NCI-H226 (cell line): ENCODE measurements around the gene FLNB.

Source experiments
- DNase-seq: peaks from one replicate; pipeline ENCODE4 v3.0.0-alpha.2; 2015

FLNB gene

DNA sequence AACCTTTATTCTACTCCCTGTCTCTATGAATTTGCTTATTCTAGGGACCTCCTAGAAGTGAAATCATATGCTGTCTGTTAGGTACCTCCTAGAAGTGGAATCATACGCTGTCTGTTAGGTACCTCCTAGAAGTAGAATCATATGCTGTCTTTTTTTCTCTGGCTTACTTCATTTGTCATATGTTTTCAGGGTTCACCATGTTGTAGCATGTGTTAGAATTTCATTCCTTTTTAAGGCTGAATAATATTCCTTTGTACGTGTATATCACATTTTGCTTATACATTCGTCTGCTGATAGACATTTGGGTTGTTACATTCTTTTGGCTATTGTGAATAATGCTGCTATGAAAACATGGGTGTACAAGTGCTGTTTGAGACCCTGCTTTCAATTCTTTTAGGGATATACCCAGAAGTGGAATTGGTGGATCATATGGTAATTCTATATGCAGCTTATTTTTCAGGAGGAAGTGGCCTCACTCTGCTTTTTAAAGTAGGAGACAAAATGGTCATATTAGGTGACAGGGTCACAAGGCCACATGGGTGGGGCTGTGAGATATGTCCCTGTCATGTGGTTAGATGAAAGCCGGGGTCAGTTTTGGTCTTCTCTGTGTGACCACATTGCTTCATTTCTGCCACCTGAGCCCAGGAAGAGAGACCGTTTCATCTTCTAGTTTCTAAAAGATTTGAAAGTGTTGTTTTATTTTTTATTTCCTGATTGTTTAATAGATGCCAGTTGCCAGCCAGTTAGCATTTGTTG is 76.7 kb downstream of the FLNB start:
- DNase-seq, result no peak

DNA sequence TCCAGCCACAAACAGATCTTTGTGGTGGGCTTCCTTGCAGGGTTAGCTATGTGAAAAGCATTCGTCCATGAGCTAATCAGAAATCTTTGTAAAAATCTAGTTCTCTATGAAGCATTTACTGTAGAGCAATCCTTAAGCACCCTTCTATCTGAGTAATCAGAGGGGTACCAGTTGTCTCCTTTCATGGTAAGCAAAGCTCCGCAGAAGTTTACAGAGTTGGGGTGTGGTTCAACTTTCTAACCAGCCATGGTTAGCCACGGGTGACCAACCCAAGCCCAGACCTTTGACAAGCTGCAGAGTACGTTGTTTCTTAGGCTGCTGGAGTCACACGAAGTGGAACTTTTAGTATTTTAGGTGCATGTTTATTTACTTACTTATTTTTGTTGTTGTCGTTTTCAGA is 77.4 kb downstream of the FLNB start:
- DNase-seq, result no peak

DNA sequence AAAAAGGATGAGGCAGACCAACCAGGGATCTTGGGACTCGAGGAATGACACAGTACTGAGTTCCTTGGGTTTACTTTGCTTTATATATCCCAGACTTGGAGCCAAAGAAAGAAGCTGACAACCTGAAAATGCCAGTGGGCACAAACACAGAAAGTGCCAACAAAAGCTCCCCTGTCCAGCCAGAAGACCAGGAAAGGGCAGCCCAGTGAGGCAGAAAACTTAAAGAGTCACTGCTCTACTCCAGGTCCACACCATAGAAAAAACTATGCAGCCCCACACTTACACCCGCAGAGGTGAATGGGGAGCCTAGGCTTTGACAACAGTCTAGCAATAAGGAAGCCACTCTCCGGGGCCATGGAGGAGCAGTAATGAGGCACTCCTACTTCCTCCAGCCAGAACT is 80.3 kb downstream of the FLNB start:
- DNase-seq, result no peak

DNA sequence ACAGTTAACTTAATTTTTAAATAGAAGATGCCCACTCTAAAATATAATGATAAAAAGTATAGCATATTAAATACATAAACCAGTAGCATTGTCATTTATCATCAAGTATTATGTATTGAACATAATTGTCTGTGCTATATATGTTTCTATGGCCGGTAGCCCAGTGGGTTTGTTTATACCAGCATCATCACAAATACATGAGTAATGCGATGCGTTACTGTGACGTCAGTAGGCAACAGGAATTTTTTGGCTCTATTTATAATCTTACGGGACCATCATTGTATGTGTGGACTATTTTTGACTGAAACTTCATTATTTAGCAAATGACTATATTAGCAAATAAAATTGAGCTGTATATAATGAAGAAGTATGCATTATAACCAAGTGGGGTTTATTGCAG is 82.1 kb downstream of the FLNB start:
- no peak for DNase-seq

DNA sequence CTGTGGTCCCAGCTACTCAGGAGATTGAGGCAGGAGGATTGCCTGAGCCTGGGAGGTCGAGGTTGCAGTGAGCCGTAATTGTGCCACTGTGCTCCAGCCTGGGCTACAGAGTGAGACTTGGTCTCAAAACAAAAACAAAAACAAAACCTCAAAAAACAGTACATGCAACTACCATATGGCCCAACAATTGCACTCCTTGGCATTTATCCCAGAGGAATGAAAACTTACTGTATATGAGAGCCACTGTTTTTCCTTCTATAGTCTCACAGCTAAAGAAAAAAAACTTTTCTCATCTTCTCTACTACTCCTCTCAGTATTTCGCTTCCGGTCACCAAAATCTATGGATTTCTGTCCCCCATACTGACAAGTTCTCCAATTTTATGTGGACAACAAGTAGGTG is 84.3 kb downstream of the FLNB start:
- DNase-seq, result no peak

DNA sequence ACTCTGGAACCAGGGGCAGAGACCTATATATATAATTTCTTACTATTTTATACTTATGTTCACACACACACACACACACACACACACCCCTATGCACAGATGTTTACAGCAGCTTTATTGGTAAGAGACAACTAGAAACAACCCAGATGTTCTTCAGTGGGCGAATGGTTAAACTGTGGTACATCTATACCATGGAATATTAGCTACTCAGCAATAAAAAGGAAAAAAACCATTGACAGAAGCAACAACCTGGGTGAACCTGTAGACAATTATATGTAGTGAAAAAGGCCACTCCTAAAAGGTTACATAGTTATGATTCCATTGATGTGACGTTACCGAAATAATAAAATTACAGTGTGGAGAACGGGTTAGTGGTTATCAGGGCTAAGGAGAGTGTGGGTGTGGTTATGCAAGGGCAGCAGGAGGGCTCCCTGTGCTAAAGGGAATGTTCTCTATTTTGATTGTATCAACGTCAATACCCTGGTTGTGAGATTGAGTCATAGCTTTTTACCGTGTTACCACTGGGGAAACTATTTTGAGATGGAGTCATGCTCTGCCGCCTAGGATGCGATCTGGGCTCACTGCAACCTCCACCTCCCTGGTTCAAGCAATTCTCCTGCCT is 85.5 kb downstream of the FLNB start:
- peak; percentile 98 for DNase-seq

DNA sequence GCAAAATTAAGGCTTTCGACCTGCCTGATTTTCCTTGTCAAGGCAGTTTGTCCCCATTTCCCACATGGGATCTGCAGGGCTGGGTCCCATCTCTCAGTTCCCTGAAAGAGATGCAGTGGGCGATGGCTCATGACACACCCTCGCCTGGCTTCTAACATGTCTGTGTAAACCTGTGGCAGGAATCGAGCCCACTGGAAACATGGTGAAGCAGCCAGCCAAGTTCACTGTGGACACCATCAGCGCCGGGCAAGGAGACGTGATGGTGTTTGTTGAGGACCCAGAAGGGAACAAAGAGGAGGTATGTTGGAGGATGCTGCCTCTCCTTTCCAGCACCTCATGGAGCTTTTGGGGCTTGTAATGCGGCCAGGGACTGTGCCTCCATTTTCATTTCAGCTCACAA is 86.4 kb downstream of the FLNB start:
- DNase-seq, result no peak

DNA sequence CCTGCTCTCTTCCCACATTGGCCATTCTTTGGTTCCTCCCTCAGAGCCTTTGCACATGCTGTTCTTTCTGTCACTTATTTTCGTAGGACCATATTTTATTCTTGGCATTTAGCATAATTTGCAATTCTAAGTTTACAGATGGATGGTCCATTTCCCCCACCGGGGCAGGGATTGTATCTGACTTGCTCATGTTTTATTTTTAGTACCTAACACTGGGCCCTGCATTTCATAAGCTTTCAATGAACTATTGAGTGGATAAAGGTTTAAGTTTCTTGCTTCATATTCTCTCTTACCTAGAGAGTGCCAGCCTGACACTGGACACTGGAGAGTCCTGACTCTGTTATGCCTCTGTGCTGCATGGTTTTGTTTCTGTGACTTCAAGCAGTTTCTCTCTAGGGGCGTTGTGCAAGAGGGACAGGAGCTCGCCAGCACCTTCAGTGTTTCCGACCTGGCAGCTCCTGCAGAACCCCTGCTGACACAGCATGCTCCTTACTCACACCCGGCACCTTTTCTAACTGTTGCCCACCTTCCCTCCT is 87.4 kb downstream of the FLNB start:
- no peak for DNase-seq

DNA sequence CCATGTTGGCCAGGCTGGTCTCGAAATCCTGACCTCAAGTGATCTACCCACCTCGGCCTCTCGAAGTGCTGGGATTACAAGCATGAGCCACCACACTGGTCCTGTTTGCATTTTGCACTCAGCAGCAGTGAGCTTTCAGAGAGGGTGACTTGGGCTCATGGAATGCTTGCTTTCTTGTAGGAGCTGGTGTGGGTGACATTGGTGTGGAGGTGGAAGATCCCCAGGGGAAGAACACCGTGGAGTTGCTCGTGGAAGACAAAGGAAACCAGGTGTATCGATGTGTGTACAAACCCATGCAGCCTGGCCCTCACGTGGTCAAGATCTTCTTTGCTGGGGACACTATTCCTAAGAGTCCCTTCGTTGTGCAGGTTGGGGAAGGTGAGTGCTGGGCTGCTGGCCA is 90.3 kb downstream of the FLNB start:
- no peak for DNase-seq

DNA sequence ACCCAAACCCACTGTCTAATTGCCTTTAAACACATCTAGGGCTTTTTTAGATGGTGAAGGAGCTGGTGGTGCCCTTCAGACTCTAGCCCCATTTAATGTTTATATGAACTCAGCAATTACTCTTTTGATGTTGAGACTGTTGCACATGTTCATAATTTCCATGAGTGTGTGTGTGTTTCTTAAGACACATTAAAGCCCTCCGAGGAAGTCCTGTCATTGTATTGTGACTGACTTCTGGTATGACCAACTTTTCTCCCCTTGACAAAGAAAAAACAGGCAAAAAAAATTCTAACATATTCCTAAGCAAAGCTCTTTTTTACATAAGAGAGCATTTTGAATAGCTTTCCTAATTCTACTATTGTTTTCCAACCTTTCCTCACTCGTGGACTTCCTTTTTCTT is 91.6 kb downstream of the FLNB start:
- DNase-seq, result no peak

DNA sequence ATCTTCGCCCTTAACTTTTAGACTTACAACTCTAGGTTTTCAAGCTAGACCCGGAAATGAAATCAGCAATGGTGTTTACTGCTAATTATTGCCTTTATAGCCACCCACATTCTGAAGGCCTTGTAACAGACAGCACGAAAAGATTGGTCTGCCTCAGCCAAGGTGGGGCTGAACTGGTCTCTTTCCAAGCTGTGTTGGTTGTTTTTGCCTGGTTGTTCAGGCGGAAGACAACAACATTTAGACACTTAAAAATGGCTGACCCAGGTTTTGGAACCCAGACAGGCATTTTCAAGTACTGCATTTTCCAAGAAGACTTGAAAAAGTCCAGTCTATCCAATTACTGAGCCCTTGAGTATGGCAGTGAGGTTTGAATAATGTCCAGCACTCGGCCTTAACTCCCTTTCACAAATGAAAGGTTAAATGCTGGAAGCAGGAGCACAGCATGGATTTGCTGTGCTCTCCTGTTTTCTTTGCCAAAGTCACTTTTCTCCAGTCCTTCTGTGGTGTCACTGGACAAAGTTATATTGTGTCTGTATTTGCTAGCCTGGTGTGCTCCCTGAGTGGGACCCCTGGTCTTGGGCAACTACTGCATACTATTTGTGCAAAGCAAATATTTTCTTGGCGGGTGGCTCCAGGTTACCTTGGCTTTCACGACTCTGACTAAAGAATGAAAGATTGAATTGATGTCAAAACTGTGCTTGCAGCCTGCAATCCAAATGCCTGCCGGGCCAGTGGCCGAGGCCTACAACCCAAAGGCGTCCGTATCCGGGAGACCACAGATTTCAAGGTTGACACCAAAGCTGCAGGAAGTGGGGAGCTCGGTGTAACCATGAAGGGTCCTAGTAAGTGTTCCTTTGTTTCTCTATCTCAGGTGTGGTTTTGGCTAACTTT is 93.5 kb downstream of the FLNB start:
- no peak for DNase-seq

DNA sequence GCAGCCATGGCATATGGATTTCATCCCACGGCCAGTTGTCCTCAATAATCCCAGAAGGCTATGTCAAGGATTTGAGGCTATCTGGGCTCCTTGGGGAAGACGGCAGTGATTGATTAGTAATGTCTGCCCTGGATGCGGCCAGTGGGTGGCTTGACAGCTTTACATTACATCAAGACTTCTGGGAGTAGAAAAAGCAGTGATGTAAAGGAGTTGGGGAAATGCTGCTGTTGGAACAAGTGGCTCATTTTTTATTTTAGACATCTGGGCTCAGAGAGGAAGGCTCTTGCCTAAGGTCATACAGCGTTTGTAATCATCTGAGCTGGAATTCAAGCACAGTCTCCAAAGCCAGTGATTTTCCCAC is 94.1 kb downstream of the FLNB start:
- no peak for DNase-seq

DNA sequence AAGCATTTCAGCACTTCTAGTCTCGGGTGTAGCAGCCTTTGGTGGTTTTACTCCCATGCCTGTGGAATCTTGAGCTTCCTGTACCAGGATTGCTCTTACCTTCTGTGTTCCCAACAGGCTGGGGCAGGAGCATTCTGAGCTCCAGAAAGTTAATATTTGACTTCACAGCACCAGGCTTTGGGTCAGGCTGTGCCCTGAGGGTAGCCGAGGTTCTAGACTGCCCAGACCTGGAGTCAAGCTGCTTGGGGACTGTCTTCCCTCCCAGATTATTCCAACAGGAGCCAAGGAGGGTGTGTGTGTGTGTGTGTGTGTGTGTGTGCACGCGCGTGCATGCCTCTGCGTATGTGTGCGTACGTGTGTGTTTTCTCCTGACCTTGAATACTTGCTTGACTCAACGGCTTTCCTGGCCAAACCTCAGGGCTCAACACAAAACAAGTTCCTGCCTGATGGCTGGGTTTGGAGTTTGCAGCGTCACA is 94.8 kb downstream of the FLNB start:
- no peak for DNase-seq

DNA sequence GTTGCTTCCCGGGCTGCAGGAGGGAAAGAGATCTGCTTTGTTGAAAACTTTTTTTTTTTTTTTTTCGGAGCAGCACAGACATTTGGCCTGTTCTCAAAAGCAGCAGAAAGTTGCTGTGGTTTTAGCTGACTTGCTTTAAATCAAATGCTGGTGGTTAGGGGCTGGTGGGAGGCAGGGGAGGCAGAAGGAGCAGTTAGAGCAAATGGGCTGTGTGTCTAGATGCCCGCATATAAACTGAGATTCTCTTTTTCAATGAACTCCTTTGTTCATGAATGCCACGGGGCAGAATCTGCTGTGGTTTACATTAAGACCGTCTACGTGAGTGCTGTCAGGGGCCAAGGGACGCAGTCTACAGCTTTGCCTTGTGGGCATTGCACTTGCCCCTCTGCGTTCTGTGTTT is 95.9 kb downstream of the FLNB start:
- no peak for DNase-seq

DNA sequence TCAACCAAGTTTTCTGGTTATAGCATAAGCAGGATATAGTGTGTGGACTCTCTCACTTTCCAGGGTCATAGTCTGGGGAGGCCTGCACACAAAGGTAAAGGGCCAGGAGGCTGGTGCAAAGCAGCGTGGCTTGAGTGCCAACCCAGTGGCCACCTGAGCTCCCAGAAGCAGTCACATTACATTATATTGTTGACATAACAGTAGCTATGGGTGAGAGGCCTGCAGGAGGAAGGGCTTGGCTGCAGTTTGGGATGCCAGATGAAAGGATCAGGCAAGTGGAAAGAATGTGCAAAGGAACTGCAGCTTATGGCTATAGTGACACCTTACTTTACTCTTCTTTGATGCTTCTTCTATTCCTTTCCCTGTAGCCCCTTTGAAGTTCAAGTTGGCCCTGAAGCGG is 96.5 kb downstream of the FLNB start:
- no peak for DNase-seq

DNA sequence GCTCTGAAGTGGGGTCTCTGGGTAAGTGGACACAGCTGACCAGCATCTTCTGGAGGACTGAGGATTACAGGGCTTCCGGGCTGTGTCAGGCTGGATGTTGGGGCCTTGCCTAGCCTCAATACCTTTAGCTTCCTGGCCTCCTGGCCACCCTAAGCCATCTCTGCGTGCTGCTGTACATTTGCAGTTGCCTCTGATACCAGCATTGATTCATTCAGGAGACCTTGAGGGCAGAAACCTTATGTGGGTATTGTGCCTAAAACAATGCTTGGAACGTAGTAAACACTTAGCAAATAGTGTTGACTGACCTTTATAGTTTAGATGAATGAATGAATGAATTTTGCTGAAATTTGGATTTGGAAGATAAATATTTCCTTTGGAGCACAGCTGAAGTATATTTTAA is 97.0 kb downstream of the FLNB start:
- DNase-seq, result no peak

DNA sequence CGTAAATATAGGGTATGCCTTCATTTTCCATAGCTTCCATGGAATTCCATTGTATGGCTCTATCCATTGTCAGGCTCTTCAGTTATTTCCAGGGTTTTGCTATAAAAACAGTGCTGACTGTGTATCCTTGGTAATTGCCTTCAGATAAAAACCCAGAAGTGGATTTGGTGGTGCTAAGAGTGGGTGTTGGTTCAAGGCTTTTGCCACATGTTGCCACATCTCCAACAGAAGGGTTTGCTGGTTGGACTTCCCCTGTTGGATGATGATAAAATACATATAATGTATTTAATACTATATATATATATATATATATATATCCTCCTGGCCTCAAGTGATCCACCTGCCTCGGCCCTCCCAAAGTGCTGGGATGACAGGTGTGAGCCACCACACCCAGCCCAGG is 97.8 kb downstream of the FLNB start:
- DNase-seq, result no peak

DNA sequence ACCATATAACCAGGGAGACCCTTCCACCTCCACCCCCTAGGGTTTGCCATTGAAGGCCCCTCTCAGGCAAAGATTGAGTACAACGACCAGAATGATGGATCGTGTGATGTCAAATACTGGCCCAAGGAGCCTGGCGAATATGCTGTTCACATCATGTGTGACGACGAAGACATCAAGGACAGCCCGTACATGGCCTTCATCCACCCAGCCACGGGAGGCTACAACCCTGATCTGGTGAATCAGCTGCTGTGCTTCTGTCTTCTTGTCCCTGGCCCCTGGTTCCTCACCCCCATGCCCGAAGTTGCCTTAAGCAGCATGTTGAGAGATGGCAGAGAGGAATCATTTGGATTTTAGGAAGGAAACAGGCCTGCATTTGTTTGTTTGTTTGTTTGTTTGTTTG is 98.4 kb downstream of the FLNB start:
- no peak for DNase-seq

DNA sequence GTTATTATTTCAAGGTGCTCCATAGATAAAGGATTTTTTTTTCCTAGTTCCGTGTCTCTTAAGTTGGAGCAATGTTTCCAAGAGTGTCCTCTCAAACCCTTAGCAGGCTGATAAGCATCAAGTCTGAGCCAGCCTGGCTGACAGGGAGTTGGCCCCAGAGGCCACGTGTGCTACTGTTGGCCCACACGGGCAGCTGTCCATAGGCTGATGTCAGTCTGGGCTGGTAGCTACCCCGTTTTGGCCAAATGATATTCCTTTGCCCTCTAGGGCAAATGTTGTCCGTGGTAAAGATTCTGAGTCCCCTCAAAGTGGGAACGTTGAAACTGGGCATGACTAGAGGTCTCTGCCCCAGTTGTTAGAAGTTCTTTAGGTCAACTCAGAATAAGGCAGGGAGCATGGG is 99.4 kb downstream of the FLNB start:
- no peak for DNase-seq

DNA sequence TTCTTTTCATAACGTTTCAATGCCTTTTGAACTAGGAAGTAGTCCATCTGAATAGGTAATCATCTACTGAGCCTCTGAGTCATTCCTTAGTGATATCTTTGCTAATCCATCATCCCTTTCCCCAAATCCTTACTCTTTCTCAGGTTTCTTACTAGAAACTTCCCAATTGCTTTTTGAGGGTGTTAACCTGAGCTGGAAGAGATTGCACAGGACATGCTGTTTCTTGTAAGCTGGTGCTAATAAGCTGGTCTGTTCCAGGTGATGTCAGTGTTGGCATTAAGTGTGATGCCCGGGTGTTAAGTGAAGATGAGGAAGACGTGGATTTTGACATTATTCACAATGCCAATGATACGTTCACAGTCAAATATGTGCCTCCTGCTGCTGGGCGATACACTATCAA is 101.5 kb downstream of the FLNB start:
- no peak for DNase-seq

DNA sequence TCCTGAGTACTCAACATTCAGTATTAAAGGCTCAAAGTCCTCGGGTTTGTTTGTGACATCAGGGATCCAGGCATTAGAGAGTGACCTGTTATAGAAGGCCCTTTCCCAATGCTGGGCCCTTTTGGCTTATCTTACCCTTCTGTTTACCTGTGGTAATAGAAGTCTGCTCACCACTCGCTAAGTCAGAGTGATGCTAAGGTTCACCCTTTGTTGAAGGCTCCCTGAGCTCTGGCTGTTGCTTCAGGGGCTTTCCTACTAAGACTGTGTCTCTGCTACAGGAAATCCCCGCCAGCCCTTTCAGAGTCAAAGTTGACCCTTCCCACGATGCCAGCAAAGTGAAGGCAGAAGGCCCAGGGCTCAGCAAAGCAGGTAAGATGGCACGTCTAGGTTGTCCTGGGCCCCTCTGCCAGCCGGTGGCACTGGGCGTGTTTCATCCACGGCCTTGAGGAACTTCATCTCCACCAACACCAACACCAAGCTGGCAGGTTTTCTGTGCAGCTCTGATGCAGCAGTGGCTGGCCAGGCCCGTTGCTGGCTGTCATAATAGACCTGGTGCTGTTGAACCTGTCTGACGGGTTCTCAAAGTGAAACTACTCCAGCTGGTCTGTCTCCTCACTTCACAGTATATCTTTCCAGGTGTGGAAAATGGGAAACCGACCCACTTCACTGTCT is 103.4 kb downstream of the FLNB start:
- no peak for DNase-seq

DNA sequence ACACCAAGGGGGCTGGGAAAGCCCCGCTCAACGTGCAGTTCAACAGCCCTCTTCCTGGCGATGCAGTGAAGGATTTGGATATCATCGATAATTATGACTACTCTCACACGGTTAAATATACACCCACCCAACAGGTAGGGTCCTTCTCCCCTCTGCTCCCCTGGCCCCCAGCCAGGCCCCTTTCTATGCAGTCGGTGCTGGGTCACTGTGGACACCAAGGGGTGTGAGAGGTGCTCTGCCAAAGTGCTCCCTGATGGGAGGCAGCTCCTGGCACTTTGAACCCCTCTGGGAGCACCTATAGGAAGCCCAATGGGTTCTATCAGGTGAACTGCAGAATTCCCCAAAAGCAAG is 103.9 kb downstream of the FLNB start:
- no peak for DNase-seq

DNA sequence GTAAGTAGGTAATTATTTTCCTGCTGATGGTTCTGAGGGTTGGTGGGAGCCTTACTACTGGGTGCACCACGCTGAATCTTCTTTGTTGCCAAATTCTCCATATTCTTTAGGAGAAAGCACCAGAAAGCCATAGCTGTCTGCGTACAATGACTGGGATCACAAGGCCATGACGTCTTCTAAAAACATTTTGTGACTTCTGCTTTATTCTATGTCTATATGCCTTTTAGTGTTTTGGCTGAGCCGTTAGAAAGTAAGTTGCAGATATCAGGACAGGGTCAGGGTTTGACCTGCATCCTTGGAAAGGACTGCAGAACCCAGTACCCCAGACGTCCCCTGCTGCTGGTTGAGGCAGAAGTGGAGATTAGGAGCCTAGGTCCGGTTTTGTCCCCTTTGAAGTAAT is 107.0 kb downstream of the FLNB start:
- DNase-seq, result no peak
